DMS 273 (cell line): ENCODE results near the gene NUB1.

Source experiments
- DNase-seq: peaks from one replicate; lab custom pipeline; 2025; ENCODE audit not compliant: unreplicated experiment; lab: John Stamatoyannopoulos, UW

NUB1 gene

DNA sequence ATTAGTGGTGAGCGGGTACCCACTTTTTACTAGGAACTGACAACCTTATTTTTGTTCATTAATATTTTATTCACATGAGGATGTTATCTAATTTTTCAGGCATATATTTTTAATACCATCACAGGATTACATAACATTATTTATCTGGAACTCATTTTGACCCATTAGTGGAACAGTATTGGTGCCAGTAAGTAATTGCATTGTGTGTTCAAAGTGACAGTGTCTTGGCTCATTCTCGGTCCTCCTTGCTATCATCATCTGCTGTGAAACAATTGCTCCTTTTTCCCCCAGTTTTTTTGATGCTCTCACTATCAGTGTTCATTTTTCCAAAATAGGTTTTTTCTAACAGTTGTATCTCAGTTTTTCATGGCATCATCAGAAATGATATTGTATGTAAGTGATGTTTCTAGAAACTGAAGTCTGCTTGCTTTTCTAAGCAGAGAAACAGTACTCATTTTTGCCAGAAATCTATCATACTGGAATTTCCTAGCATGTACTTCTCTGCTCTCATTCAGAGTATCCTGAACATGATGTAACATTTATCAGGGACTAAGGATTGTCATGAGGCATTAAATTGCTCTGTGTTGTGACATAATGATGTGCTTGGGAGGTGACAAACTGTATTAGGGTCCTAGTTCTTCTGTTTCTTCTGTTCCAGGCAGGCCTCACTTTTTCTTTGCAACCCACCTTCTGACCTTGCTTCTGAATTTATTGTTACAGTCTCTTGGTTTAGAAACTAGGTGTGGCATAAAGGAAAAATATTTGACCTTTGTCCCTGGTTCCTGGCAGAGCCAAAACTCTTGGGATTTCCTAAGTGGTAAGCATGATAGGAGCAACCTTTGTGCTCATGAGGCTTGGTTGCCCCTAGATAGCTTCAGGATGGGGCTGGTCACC, 4.2 kb downstream of the NUB1 start:
- DNase-seq = no peak

DNA sequence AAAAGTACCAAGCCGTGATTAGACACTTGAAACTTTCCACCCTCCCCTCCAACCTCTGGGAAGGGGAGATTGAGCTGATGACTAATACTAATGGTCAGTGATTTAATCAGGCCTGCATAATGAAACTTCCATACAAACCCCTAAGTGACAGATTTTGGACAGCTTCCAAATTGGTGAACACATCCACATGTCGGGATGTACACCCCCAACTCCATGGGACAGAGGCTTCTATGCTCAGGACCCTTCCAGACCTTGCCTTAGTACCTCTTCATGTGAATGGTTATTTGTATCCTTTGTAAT, 4.8 kb downstream of the NUB1 start:
- DNase-seq = no peak

DNA sequence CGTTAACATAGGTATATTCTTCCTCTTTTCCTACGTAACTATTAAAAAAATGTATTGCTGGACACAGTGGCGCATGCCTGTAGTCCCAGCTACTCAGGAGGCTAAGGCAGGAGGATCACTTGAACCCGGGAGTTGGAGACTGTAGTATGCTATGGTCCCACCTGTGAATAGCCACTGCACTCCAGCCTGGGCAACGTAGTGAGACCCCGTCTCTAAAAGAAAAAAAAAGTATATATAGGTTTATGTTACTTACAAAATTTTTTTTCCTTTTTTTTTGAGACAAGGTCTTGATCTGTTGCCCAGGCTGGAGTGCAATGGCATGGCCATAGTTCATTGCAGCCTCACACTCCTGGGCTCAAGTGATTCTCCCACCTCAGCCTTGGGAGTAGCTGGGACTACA, 5.6 kb downstream of the NUB1 start:
- no peak for DNase-seq

DNA sequence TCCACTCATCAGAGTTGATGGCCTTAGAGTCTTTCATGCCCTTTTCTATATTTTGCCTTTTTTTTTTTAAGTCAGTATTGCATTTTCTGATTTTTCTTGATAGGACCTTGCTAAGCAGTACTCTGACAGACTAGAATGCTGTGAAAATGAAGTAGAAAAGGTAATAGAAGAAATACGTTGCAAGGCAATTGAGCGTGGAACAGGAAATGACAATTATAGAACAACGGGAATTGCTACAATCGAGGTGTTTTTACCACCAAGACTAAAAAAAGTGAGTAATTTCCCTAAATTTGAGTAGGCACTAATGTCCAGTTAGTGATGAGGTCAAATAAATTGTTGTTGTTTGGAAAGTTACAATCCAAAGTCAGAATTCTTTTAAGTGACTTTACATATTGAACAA, 7.4 kb downstream of the NUB1 start:
- no peak for DNase-seq

DNA sequence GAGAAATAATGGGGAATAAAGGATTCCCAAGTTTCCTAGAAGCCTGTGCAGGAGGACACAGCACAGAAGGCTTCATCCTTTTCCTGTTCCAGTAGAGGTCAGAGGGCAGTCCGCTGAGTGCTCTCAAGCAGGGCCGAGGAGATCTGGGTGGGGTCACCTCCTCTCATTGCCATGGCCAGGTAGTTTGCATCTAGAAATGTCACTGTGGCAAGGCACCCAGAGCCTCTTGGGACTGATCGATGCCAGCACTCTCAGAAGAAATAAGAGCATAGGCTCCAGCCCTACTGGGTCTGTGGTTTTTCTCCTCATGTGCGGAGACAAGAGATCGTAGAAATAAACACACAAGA, 7.9 kb downstream of the NUB1 start:
- DNase-seq = no peak

GRCh38 chr7:151351027-151351426, 9.4 kb downstream of the NUB1 start:
- DNase-seq = peak; percentile 55

GRCh38 chr7:151351967-151352366, 10.4 kb downstream of the NUB1 start:
- DNase-seq = no peak

DNA sequence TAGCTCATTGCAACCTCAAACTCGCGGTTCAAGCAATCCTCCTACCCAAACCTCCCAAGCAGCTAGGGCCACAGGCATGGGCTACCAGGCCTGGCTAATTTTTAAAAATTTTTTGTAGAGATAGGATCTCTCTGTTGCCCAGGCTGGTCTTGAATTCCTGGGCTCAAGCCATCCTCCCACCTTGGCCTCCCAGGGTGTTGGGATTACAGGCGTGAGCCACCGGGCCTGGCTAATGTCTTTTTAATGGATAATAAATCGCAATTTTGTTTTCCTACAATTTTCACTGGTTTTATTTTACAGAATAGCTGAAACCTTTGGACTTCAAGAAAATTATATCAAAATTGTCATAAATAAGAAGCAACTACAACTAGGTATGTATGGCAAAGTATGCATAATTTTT, 10.9 kb downstream of the NUB1 start:
- no peak for DNase-seq

- no peak for DNase-seq
Measured at GRCh38 chr7:151361193-151361959, 19.8 kb downstream of the NUB1 start.

- DNase-seq = no peak
Measured at GRCh38 chr7:151363182-151363581, 21.6 kb downstream of the NUB1 start.

DNA sequence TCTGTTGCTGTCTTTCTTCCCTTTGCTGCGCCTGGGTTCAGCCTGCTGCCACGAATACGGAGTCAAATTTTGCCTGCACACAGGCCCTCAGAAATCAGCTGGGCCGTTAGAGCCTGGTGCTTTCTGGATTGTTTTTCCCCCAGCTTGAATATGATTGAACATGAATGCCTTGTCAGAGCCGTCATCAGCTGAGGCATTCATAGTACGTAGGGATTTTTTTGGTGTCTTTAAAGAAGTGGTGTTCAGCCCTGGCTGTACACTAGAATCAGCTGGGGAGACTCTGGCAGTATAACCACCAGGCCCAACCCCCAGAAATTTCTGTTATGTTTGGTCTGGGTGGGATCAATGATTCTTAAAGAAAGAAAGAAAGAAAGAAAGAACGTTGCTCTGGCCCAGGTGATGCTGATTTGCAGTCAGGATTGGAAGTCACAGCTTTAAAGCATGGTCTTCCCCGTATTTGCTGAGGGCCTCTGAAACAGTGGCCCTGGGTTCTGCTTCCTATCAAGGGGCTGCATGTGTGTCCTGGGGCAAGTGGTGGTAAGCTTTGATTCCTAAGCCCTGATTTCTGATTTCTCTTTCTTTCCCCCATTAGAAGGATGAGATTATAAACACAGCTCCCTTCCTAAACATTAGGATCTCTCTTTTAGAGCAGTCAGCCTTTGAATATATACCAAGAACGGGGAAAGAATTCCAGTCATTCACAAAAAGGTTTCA, 24.7 kb downstream of the NUB1 start:
- no peak for DNase-seq

DNA sequence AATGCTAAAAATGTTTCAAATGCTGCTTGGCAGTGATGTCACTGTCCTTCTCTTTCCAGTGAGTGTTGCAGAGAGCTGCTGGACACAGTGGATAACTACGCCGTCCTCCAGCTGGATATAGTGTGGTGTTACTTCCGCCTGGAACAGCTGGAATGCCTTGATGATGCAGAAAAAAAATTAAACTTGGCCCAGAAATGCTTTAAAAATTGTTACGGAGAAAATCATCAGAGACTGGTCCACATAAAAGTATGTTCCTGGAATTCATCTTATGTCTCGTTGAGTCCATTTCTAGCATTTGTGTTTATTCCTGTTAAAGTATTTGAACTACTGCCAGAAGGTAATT, 25.2 kb downstream of the NUB1 start:
- DNase-seq = no peak

DNA sequence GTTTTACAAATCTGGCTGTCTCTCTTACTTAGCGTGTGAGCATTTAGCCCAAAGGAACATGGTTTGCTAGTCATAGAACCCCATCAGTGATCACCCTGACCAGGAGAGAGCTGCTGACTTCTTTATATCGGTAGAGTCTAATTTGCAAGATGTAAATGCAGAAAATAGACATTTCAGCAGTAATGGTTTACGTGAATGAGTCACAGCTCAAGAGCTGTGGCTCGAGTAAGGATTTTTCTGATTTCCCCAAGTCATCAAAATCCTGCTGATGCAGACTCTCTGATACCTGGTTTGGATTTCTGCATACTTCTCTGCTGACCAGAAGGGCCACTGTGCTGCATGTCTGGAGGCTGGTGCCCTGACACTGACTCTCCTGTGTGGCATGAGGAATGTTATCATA, 25.7 kb downstream of the NUB1 start:
- DNase-seq = no peak

DNA sequence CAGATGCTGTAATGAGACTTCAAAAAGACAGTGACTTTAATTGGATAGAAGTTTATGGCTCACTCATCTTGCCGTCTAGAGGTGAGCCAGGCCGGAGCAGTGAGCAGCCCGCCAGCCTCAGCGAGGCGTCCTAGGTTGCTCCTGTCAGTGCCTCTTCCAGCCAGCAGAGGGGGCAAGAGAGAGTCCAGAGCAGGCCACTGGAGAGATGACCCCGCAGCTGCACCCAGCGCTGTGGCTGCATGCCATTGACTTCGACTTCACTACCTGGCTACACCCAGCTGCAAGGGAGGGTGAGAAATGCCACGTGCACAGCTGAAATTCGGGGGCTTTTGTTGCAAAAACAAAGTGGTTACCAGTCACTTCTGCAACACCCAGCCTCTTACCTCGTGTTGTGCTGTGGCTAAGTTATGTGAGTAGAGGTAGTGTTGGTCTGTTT, 26.5 kb downstream of the NUB1 start:
- DNase-seq = peak; percentile 92

- DNase-seq = no peak
Measured at GRCh38 chr7:151371266-151371665, 29.7 kb downstream of the NUB1 start.

DNA sequence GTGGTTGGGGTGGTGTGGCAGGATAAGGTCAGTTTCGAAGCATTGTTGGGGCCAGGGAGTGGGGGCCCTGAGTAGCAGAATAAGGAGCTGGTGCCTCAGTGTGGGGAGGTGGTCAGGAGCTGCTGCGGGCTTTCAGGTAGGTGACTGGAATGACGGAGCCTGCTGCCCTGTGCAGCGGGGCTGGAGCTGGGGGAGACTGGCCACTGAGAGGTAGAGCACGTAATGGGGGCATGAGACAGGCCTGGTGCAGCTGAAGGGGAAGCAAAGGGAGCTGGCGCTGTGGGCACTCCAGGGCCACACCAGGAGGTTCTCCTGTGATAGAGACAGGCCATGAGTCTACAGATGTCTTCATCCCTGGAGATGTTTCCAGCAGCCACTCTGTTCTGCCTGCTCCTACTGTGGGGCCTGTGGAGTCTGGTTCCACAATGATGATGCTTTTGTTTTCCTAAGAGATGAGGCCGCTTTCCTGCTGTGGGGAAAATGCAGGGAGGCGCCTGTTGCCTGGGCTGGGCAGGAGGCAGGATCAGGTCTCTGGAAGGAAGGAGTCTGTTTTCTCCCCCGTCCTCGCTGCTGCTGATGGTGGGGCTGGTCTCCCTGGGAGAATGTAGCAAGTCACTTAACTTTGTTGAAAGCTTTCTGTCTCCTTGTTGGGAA, 31.1 kb downstream of the NUB1 start:
- DNase-seq = no peak

DNA sequence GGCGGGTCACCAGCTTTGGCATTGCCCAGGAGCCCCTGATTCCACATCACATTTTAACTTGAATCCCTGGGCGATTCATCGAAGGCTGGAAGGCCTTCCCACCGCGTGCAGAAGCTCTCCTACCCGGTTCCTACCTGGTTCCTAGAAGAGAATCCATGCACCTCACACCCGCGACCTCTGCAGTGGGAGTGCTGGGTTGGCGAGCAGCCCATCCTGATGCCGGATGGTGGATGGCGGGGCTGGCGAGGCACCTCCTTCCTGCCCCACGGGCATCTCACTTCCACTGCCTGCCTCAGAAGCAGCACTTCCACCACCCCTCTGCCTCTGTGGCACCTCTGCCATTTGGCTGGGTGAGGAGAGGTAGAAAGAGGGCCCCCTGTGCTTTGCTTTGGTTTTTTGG, 32.0 kb downstream of the NUB1 start:
- no peak for DNase-seq

DNA sequence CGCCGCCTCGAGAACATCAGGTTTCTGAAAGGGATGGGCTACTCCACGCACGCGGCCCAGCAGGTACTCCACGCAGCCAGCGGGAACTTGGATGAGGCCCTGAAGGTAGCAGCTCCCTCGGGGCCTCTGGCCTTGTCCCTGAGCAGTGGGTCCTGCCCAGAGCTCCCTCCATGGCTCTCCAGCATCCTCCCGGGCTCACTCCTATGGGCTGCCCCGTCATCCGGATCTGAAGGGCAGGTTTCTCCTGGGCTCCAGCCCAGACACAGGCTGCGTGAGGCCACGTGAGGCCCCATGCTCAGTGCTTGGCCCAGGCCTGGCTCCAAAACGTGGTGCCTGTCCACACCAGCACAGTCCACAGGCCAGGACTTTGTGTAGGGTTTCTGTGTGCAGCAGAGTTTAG, 32.5 kb downstream of the NUB1 start:
- no peak for DNase-seq

GRCh38 chr7:151374726-151375125, 33.1 kb downstream of the NUB1 start:
- no peak for DNase-seq

DNA sequence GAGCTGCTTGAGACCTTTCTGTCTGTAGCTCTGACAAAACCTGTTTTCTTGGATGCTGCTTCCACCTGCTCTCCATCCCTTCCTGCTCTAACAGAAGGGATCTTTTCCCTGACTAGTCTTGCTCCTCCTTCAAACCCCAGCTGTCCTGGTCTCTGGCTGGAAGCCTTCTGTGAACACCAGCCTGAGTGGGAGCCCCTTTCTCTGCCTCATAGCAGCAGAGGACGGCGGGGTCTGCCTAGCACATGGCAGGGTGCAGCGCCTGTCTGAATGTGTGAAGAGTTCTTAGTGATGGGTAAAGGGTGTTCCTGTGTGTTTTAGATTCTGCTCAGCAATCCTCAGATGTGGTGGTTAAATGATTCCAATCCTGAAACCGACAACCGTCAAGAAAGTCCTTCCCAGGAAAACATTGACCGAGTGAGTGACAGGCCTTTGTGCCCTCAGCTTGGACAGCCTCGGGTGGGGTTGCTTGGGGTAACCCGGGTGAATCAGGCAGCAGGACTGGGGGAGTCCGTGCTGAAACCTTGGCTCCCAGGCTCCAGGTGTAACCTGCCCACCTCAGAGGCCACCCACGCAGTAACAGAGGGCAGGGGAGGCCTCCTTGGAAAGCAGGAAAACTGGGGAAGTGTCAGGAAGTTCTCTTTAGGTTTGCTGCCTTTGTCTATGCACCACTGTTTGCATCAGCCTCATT, 34.1 kb downstream of the NUB1 start:
- no peak for DNase-seq
